Prostate gland (tissue), 2 donors: ENCODE results near the gene LSG1. TPM values are rescaled to one million over a fixed set of nuclear protein-coding genes. Genes with fewer than 3 reads are reported as not detected.

Experiments used
- DNase-seq: peaks from one replicate; pipeline ENCODE4 v3.0.0-alpha.2; 2019; ENCODE audit warnings: low spot score
- H3K27ac ChIP-seq, 2 donors: fragments of 200-600 bp; sonication (generic); 2 replicates each; pipeline ENCODE4 v1.5.1; 2017 to 2019
- H3K27me3 ChIP-seq: fragments of 200-600 bp; sonication (generic); replicated peaks from 2 replicates; pipeline ENCODE4 v1.5.1; 2019; ENCODE audit not compliant: insufficient read depth
- H3K36me3 ChIP-seq, 2 donors: fragments of 200-600 bp; sonication (generic); 1 replicate in 1 of 2; 2 replicates in 1 of 2; pipeline versions ENCODE4 v1.5.1 to v1.8.1; 2017 to 2019
- H3K4me1 ChIP-seq: fragments of 200-600 bp; sonication (generic); replicated peaks from 2 replicates; pipeline ENCODE4 v1.5.1; 2019
- H3K4me3 ChIP-seq, 2 donors: fragments of 200-600 bp; sonication (generic); 2 replicates each; pipeline ENCODE4 v1.5.1; 2017 to 2019
- H3K9me3 ChIP-seq: fragments of 200-600 bp; sonication (generic); 2 replicates; pipeline ENCODE4 v1.5.1; 2017
- POLR2A ChIP-seq: fragments of 450-650 bp; IDR thresholded peaks from one replicate; pipeline ENCODE4 v1.6.1; 2016; ENCODE audit warnings: antibody characterized with exemption, mild to moderate bottlenecking
- POLR2AphosphoS5 ChIP-seq: sonication (generic); formaldehyde crosslinking; IDR thresholded peaks from one replicate; pipeline ENCODE4 v1.6.1; 2017; ENCODE audit warnings: antibody characterized with exemption
- WGBS: methylation state at CpG from one replicate; pipeline ENCODE4 v1.1.5; 2018; 5-methylcytosine and 5-hydroxymethylcytosine counted together
- intact Hi-C: fragments of 100-400 bp; cut with DNase I; formaldehyde crosslinking; loops from one replicate; pipeline ENCODE4 v1.14.2; 2022
- total RNA-seq, 2 donors: library from RNA; depleted of rRNA; stranded (reverse); fragments of >200 nt; gene quantifications; one replicate each; pipeline ENCODE4 v1.1.0, GENCODE V29; 2016
- TF ChIP-seq, protein P1 (sequence below), 4 experiments: fragments of 200-600 bp in 2 of 4; fragments of 450-650 bp in 2 of 4; sonication (generic) in 2 of 4; IDR thresholded peaks; 1 replicate in 3 of 4; 2 replicates in 1 of 4; pipeline ENCODE4 v1.5.1; 2016 to 2019; ENCODE audit warnings: antibody characterized with exemption in 4 of 4, mild to moderate bottlenecking in 2 of 4, moderate library complexity in 2 of 4

LSG1 gene
- total RNA-seq, 2 donors from 2014 or later = 25.9 to 49.6 TPM

DNA sequence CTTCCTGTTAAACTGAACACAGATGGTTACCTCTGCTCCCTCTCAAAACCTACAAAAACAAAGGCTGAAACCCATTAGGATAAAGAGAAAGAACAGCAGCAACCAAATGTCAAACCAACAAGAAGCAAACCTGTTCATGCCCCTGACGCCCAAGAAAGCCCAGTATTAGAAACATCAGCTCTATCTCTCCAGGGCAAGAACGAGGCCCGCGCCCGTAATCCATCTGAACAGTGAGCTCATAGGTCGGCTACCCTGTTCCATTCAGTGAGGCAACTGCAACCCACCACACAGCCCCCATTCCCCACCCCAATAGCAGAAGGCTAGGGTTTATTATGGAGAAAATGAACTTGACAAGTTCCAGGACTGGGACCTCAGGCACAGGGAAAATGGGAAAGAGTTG is 10.0 kb downstream of the LSG1 start:
- H3K36me3 ChIP-seq = peaks cover 0 to 3% of the 10 kb centered on the region in 2 donors
- no peak overlapping the region for H3K27ac ChIP-seq
- H3K4me1 ChIP-seq = no peaks in the 10 kb centered on the region
- no peak for DNase-seq
- TF ChIP-seq POLR2AphosphoS5 (no peak), POLR2A (no peak)
- TF ChIP-seq, protein P1, sequence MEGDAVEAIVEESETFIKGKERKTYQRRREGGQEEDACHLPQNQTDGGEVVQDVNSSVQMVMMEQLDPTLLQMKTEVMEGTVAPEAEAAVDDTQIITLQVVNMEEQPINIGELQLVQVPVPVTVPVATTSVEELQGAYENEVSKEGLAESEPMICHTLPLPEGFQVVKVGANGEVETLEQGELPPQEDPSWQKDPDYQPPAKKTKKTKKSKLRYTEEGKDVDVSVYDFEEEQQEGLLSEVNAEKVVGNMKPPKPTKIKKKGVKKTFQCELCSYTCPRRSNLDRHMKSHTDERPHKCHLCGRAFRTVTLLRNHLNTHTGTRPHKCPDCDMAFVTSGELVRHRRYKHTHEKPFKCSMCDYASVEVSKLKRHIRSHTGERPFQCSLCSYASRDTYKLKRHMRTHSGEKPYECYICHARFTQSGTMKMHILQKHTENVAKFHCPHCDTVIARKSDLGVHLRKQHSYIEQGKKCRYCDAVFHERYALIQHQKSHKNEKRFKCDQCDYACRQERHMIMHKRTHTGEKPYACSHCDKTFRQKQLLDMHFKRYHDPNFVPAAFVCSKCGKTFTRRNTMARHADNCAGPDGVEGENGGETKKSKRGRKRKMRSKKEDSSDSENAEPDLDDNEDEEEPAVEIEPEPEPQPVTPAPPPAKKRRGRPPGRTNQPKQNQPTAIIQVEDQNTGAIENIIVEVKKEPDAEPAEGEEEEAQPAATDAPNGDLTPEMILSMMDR (IDR thresholded peaks at IDR 0.05) = no peak
- intact Hi-C loops = no loop called here
- no peaks in the 10 kb centered on the region for H3K27me3 ChIP-seq
- H3K9me3 ChIP-seq = no peaks in the 10 kb centered on the region
- no peak overlapping the region for H3K4me3 ChIP-seq
- WGBS = 71% methylated on average over 6 of the region's 6 CpGs

DNA sequence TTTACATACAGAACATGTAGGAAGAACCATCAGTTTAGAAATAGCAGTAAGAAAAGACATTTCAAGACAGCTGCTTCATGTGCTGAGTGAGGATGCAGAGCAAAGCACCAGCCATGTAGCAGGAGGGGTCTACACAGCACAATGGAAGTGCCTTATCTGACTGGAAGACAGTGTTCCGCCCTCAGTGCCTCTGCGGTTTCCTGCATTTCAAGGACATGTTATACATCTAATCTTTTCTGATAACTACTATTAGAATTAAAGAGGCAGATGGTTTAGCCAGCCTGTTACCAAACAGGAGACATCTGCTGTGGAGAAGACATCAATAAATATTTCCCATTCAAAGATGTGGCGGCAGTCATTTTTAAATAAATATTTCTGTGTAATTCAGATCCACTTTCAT is 10.6 kb downstream of the LSG1 start:
- WGBS = 71% methylated on average over 3 of the region's 3 CpGs
- Histone ChIP-seq H3K36me3 (peaks cover 0 to 3% of the 10 kb centered on the region in 2 donors), H3K27ac (no peak overlapping the region), H3K4me1 (no peaks in the 10 kb centered on the region), H3K4me3 (no peak overlapping the region), H3K27me3 (no peaks in the 10 kb centered on the region), H3K9me3 (no peaks in the 10 kb centered on the region)
- intact Hi-C loops = no loop called here
- no peak for TF ChIP-seq POLR2AphosphoS5
- no peak for TF ChIP-seq POLR2A
- TF ChIP-seq, protein P1 (IDR thresholded peaks at IDR 0.05) = no peak
- DNase-seq = no peak

DNA sequence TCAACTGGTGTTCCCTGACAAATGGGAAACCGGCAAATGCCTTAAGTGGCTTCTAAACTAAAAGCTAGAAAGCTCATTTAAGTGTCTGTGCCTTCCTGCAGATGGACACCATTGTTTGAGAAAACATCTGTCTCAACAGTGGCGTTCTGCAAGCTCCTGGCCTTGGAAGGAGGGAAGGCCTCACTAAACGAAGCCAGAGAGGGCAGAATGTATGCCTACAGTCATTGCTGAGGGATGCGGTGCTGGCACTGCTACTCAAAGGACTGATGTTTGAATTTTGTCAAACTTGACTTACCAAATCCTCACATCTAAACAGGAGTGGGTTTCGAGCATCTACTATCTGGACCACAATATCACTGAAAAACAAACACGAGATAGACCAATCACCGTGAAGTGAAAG is 12.2 kb downstream of the LSG1 start:
- 88% methylated on average over 7 of the region's 7 CpGs for WGBS
- no peak overlapping the region for H3K27ac ChIP-seq
- H3K9me3 ChIP-seq = no peaks in the 10 kb centered on the region
- TF ChIP-seq, protein P1 (IDR thresholded peaks at IDR 0.05) = no peak
- TF ChIP-seq POLR2A = no peak
- no peak for TF ChIP-seq POLR2AphosphoS5
- no peaks in the 10 kb centered on the region for H3K36me3 ChIP-seq
- no peak for DNase-seq
- H3K4me1 ChIP-seq = no peaks in the 10 kb centered on the region
- intact Hi-C loops = no loop called here
- no peaks in the 10 kb centered on the region for H3K27me3 ChIP-seq
- H3K4me3 ChIP-seq = no peak overlapping the region

DNA sequence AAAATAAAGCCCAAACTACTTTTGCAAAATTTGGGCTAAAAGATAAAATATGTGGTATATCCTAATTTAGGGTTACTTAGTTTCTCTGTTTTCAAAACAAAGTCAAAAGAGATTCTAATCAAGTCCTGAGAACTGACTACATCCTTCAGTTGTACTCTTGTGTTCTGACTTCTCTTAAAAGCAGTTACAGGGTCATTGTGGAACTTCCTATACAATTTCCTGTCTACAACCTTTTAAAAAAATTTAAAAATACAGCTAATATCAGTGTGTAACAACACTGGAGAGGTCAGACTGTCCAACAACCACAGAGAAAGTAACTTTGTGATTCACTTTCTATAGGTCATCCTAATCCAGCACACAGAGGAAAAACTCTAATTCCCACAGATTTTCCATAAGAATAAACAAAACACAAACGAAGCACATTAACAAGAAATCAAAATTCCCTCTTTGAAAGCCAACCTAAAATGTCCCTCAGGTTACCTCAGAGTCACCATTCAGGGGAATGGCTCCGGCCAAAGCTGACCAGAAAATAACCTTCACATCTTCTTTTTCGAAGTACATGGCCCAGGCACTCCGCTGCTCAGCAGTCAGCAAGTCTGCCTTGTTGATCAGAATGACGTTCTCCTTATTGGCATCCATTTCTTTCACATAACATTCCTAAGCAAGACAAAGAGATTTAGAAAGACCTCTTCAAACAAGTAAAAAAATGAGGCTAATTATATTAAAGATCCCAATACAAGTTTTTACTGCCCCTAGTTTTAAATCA is 13.3 kb downstream of the LSG1 start:
- no peak overlapping the region for H3K4me3 ChIP-seq
- intact Hi-C loops = no loop called here
- DNase-seq = no peak
- no peaks in the 10 kb centered on the region for H3K4me1 ChIP-seq
- TF ChIP-seq POLR2AphosphoS5 (no peak), POLR2A (no peak)
- TF ChIP-seq, protein P1 (IDR thresholded peaks at IDR 0.05) = no peak
- WGBS = 81% methylated on average over 5 of the region's 5 CpGs
- no peaks in the 10 kb centered on the region for H3K36me3 ChIP-seq
- no peaks in the 10 kb centered on the region for H3K27me3 ChIP-seq
- H3K9me3 ChIP-seq = no peaks in the 10 kb centered on the region
- H3K27ac ChIP-seq = peak overlapping the region in 1 of 2 donors; percentile 1

DNA sequence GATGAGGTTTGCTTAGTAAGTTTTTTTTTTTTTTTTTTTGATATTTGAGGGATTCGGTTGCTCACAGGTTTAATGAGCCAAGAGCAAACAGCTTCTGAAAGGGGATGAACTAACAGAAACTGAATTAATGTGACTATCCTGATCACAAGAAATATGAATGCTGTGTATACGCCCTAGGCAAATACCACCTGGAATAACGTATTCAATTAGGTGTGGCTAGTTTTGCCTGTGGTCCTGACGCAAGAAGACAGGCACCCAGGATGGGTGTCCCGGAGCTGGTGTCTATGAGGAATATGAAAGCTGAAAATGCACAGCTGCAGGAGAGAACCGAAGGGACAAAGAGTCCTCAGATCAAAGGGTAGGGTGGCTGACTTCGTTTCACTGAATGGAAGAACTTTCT is 14.6 kb downstream of the LSG1 start:
- 43% methylated on average over 7 of the region's 7 CpGs for whole genome bisulfite sequencing

More for the DNA sequence above, 14.6 kb downstream of the LSG1 start:
- H3K36me3 ChIP-seq = peaks cover 0 to 3% of the 10 kb centered on the region in 2 donors
- H3K27ac ChIP-seq = peak overlapping the region in 1 of 2 donors; percentile 32
- peak; percentile 4 for TF ChIP-seq POLR2AphosphoS5
- TF ChIP-seq, protein P1 (IDR thresholded peaks at IDR 0.05) = no peak
- no peak for TF ChIP-seq POLR2A
- H3K9me3 ChIP-seq = no peaks in the 10 kb centered on the region
- H3K27me3 ChIP-seq = no peaks in the 10 kb centered on the region
- no peak overlapping the region for H3K4me3 ChIP-seq
- H3K4me1 ChIP-seq = no peaks in the 10 kb centered on the region
- DNase-seq = no peak
- intact Hi-C loops = no loop called here
